Keratinocyte (primary cell): ENCODE measurements around the gene LDLRAD4.

Source experiments
- EZH2 ChIP-seq: IDR thresholded peaks from one replicate; pipeline ENCODE4 v1.6.1; 2012; ENCODE audit warnings: inconsistent platforms, mild to moderate bottlenecking, low read length, moderate library complexity
- TF ChIP-seq, protein P1 (sequence below), 3 experiments: IDR thresholded peaks in 1 of 3; conservative IDR thresholded peaks in 1 of 3; optimal IDR thresholded peaks in 1 of 3; 2 replicates in 2 of 3; 3 replicates in 1 of 3; pipeline versions ENCODE3 to v1.5.1; 2011; ENCODE audit warnings: low read length in 3 of 3, mild to moderate bottlenecking in 3 of 3, moderate library complexity in 2 of 3, control low read depth in 1 of 3, inconsistent platforms in 1 of 3; ENCODE audit not compliant: insufficient read depth in 2 of 3; ENCODE audit errors: extremely low read depth in 1 of 3

DNA sequence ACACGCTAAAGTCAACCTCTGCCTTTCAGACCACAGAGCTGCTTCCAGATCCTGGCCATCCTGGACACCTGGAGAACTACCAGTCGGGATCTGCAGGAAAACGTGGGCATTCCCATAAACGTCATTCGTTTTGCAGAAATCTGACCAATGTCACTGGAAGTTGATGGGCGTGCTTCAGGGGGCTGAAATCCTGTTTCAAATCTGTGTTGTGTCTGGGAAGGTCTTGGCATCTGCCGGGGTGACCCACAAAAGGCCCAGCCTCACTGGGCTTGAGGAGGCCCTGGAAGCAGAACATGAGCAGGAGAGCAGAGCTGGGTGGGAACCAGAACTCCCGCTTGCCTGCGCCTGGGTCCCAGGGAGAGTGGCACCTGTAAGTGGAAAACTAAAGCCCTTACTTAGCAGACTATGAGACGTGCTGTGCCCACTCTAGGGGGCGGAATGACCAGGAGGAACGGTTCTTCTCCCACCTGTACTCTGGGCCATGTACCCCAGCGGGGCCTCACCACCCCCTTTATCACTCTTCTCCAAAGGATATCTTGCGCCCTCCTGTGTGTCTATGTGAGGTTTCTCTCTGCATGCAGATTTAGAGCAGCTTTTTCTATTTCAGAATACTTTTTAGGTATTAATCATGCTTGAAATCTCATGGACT is 306.9 kb downstream of the LDLRAD4 start:
- TF ChIP-seq EZH2 = no peak
- TF ChIP-seq, protein P1, sequence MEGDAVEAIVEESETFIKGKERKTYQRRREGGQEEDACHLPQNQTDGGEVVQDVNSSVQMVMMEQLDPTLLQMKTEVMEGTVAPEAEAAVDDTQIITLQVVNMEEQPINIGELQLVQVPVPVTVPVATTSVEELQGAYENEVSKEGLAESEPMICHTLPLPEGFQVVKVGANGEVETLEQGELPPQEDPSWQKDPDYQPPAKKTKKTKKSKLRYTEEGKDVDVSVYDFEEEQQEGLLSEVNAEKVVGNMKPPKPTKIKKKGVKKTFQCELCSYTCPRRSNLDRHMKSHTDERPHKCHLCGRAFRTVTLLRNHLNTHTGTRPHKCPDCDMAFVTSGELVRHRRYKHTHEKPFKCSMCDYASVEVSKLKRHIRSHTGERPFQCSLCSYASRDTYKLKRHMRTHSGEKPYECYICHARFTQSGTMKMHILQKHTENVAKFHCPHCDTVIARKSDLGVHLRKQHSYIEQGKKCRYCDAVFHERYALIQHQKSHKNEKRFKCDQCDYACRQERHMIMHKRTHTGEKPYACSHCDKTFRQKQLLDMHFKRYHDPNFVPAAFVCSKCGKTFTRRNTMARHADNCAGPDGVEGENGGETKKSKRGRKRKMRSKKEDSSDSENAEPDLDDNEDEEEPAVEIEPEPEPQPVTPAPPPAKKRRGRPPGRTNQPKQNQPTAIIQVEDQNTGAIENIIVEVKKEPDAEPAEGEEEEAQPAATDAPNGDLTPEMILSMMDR (optimal IDR thresholded peaks at IDR 0.05 in 1 of 3, IDR thresholded peaks at IDR 0.05 in 1 of 3, conservative IDR thresholded peaks at IDR 0.05 in 1 of 3; ENCODE audit: extremely low read depth in 1 of 3, insufficient read depth in 2 of 3, low read length in 3 of 3) = no peak
